GM12874 (cell line): ENCODE data around the gene RPS6KB2.

Source experiments
- CTCF ChIP-seq: IDR thresholded peaks from 2 replicates; pipeline ENCODE4 v1.5.1; 2011; ENCODE audit warnings: low read depth, mild to moderate bottlenecking, control low read depth, low read length, moderate library complexity; ENCODE audit not compliant: insufficient read depth

The RPS6KB2 gene

GRCh38 chr11:67437809-67438157, 9.5 kb downstream of the RPS6KB2 start:
- TF ChIP-seq CTCF, result no peak

- no peak for TF ChIP-seq CTCF
Measured at GRCh38 chr11:67438158-67438902, 10.0 kb downstream of the RPS6KB2 start.

- peak; percentile 43 for TF ChIP-seq CTCF
Measured at GRCh38 chr11:67439321-67440228, 11.3 kb downstream of the RPS6KB2 start.

- no peak for TF ChIP-seq CTCF
Measured at GRCh38 chr11:67440229-67441097, 12.2 kb downstream of the RPS6KB2 start.

GRCh38 chr11:67441098-67441563, 12.8 kb downstream of the RPS6KB2 start:
- TF ChIP-seq CTCF, result no peak

GRCh38 chr11:67441731-67442351, 13.5 kb downstream of the RPS6KB2 start:
- TF ChIP-seq CTCF, result no peak
